ENCODE measurements around the gene POLK. TPM values are rescaled to one million over a fixed set of nuclear protein-coding genes. Genes with fewer than 3 reads are reported as not detected.

Gene POLK
- total RNA-seq, 2 donors from 2014 or later = 11.3 to 14.8 TPM

DNA sequence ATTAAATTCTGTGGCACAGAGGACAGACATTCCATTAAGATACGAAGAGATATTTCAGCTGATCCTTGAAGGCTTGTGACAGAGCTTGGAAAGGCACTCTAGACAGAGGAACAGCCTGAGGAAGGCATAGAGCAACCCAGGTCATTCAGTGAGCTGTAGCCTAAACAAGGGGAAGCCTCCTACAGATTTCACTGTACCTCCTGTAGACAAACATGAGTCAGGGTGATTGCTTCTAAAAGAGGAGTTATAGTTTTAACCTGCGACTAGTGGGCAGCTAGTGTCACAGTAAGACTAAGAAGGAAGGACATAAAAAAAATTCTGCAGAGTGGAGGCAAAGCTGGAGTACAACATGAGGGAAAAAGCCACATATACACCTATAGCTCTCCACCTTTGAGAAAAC is 56.0 kb downstream of the POLK start:
- Mint-ChIP-seq H3K27ac (no peak overlapping the region), H3K27me3 (ENCODE audit: insufficient read depth) (no peaks in the 10 kb centered on the region), H3K4me1 (peaks cover 11% of the 10 kb centered on the region), H3K4me3 (no peak overlapping the region), H3K36me3 (ENCODE audit: low read depth) (peaks cover 30% of the 10 kb centered on the region), H3K9me3 (peaks cover 23% of the 10 kb centered on the region)
- TF ChIP-seq, protein P1, sequence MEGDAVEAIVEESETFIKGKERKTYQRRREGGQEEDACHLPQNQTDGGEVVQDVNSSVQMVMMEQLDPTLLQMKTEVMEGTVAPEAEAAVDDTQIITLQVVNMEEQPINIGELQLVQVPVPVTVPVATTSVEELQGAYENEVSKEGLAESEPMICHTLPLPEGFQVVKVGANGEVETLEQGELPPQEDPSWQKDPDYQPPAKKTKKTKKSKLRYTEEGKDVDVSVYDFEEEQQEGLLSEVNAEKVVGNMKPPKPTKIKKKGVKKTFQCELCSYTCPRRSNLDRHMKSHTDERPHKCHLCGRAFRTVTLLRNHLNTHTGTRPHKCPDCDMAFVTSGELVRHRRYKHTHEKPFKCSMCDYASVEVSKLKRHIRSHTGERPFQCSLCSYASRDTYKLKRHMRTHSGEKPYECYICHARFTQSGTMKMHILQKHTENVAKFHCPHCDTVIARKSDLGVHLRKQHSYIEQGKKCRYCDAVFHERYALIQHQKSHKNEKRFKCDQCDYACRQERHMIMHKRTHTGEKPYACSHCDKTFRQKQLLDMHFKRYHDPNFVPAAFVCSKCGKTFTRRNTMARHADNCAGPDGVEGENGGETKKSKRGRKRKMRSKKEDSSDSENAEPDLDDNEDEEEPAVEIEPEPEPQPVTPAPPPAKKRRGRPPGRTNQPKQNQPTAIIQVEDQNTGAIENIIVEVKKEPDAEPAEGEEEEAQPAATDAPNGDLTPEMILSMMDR (conservative IDR thresholded peaks at IDR 0.05) = no peak
- no peak for DNase-seq
- H3K9ac ChIP-seq (ENCODE audit: extremely low read depth, low read length, poor library complexity, severe bottlenecking) = no peak overlapping the region
- H3K4me3 ChIP-seq (ENCODE audit: low read length) = no peak overlapping the region
- peaks cover 9% of the 10 kb centered on the region for H3K9me3 ChIP-seq (ENCODE audit: control insufficient read depth, low read length)
- no peak overlapping the region for H3K27ac ChIP-seq (ENCODE audit: low read depth, low read length)
- no peaks in the 10 kb centered on the region for H3K27me3 ChIP-seq (ENCODE audit: control insufficient read depth, insufficient read depth, low read length, poor library complexity, severe bottlenecking)
- WGBS, 2 experiments (ENCODE audit: insufficient coverage in 1 of 2, insufficient read length in 1 of 2) = 76 to 79% methylated on average over 1 to 2 of the region's 2 CpGs
- no peaks in the 10 kb centered on the region for H3K36me3 ChIP-seq (ENCODE audit: control insufficient read depth, insufficient read depth, low read length)
- H3K4me1 ChIP-seq (ENCODE audit: control insufficient read depth, insufficient read depth, low read length) = peaks cover 2% of the 10 kb centered on the region

DNA sequence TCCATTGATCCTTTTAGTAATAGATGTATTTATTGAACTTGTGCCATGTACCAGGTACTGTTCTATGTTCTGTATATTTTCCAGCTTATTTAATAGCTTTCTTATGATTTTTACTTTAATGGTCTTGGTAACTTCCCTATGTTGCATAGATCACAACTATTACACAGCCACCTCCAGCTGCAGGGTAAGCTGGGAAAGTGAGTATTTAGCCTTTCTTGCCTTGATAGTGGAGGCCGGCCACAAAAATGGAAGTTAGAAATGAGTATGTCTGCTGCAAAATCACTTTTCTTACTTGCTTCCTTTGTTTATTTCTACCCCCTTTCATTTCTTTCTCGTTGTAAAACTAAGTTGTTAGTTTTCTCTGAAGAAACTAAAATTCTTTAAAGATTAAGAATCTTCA is 56.5 kb downstream of the POLK start:
- H3K27me3 ChIP-seq (ENCODE audit: control insufficient read depth, insufficient read depth, low read length, poor library complexity, severe bottlenecking) = no peaks in the 10 kb centered on the region
- peaks cover 26% of the 10 kb centered on the region for H3K36me3 Mint-ChIP-seq (ENCODE audit: low read depth)
- peaks cover 2% of the 10 kb centered on the region for H3K4me1 ChIP-seq (ENCODE audit: control insufficient read depth, insufficient read depth, low read length)
- H3K4me1 Mint-ChIP-seq = peaks cover 11% of the 10 kb centered on the region
- H3K27ac Mint-ChIP-seq = no peak overlapping the region
- H3K4me3 Mint-ChIP-seq = no peak overlapping the region
- 97% methylated on average over 2 of the region's 2 CpGs; no CpG with 5 or more reads in 1 of the 2 experiments for WGBS, 2 experiments (ENCODE audit: insufficient coverage in 1 of 2, insufficient read length in 1 of 2)
- H3K27me3 Mint-ChIP-seq (ENCODE audit: insufficient read depth) = no peaks in the 10 kb centered on the region
- DNase-seq = no peak
- peaks cover 20% of the 10 kb centered on the region for H3K9me3 Mint-ChIP-seq
- H3K4me3 ChIP-seq (ENCODE audit: low read length) = no peak overlapping the region
- TF ChIP-seq, protein P1 (conservative IDR thresholded peaks at IDR 0.05) = no peak
- H3K36me3 ChIP-seq (ENCODE audit: control insufficient read depth, insufficient read depth, low read length) = no peaks in the 10 kb centered on the region
- no peak overlapping the region for H3K9ac ChIP-seq (ENCODE audit: extremely low read depth, low read length, poor library complexity, severe bottlenecking)
- H3K9me3 ChIP-seq (ENCODE audit: control insufficient read depth, low read length) = peaks cover 7% of the 10 kb centered on the region
- H3K27ac ChIP-seq (ENCODE audit: low read depth, low read length) = no peak overlapping the region

DNA sequence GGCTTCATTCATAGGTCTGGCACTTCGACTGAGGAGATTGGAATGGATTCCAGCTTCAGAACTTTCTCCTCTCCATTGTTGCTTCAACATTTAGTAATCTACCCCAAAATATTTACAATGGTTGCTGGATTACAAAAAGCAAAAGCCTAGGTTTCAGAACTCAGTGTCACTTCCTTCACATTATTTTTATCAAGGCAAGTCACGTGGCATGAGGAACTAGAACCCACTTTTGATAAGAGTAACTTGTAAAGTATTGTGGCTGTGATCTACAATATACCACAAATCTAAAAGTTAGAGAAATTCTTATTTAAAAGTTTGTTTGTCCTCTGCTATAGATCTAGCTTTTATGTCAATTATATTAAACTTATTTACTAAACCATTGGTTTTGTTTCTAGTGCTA is 59.9 kb downstream of the POLK start:
- H3K9ac ChIP-seq (ENCODE audit: extremely low read depth, low read length, poor library complexity, severe bottlenecking) = no peak overlapping the region
- peaks cover 28% of the 10 kb centered on the region for H3K4me1 Mint-ChIP-seq
- H3K36me3 ChIP-seq (ENCODE audit: control insufficient read depth, insufficient read depth, low read length) = no peaks in the 10 kb centered on the region

More for the DNA sequence above, 59.9 kb downstream of the POLK start:
- peaks cover 4% of the 10 kb centered on the region for H3K9me3 ChIP-seq (ENCODE audit: control insufficient read depth, low read length)
- WGBS, 2 experiments (ENCODE audit: insufficient coverage in 1 of 2, insufficient read length in 1 of 2) = 97 to 100% methylated on average over 1 to 2 of the region's 2 CpGs
- H3K27ac ChIP-seq (ENCODE audit: low read depth, low read length) = no peak overlapping the region
- Mint-ChIP-seq H3K9me3 (no peaks in the 10 kb centered on the region), H3K27ac (no peak overlapping the region), H3K4me3 (no peak overlapping the region), H3K27me3 (ENCODE audit: insufficient read depth) (no peaks in the 10 kb centered on the region), H3K36me3 (ENCODE audit: low read depth) (peaks cover 7% of the 10 kb centered on the region)
- no peak for DNase-seq
- H3K4me1 ChIP-seq (ENCODE audit: control insufficient read depth, insufficient read depth, low read length) = peaks cover 2% of the 10 kb centered on the region
- H3K4me3 ChIP-seq (ENCODE audit: low read length) = no peak overlapping the region
- no peaks in the 10 kb centered on the region for H3K27me3 ChIP-seq (ENCODE audit: control insufficient read depth, insufficient read depth, low read length, poor library complexity, severe bottlenecking)
- TF ChIP-seq, protein P1 (conservative IDR thresholded peaks at IDR 0.05) = no peak
